Endothelial cell of umbilical vein (primary cell): ENCODE results near the gene TRAK1. TPM values are rescaled to one million over a fixed set of nuclear protein-coding genes. Genes with fewer than 3 reads are reported as not detected.

Source experiments
- BruUV-seq: library from RNA; stranded (reverse); fragments of 400-500 nt; replicated peaks from 2 replicates; lab custom pipeline; 2021; lab: Mats Ljungman, UMichigan
- CTCF ChIA-PET: fragments of 300-600, 350-600 bp; sonication (Branson Sonifier 250); formaldehyde crosslinking; loops from one replicate; lab custom pipeline; 2021; ENCODE audit warnings: antibody characterized with exemption, inconsistent platforms; lab: Charles Lee
- POLR2A ChIA-PET: fragments of 300-600, 350-600 bp; sonication (Branson Sonifier 250); formaldehyde crosslinking; loops from one replicate; lab custom pipeline; 2021; ENCODE audit warnings: antibody characterized with exemption, inconsistent platforms; lab: Charles Lee
- DNase-seq: peaks from one replicate; pipeline ENCODE4 v3.0.0-alpha.2; 2011; ENCODE audit warnings: low read depth, low spot score
- FAIRE-seq: peaks from 2 replicates; lab custom pipeline; 2011; peaks lifted over from hg19 to GRCh38; lab: Jason Lieb, UNC
- H2AFZ ChIP-seq: 2 replicates; pipeline ENCODE4 v1.6.0; 2012; ENCODE audit warnings: low read depth, low read length, control low read depth, inconsistent platforms
- H3K27ac ChIP-seq: 2 replicates; pipeline ENCODE4 v1.5.1; 2011; ENCODE audit warnings: low read depth, mild to moderate bottlenecking, control low read depth, low read length, moderate library complexity; ENCODE audit not compliant: insufficient read depth
- H3K27me3 ChIP-seq, 2 experiments: 2 replicates each; pipeline versions ENCODE4 v1.6.0 to v1.6.1; 2011; ENCODE audit warnings: low read length in 2 of 2, mixed read lengths in 1 of 2; ENCODE audit not compliant: control insufficient read depth in 2 of 2, insufficient read depth in 2 of 2
- H3K36me3 ChIP-seq, 2 experiments: 2 replicates in 1 of 2; 3 replicates in 1 of 2; pipeline ENCODE4 v1.5.1; 2011; ENCODE audit warnings: low read length in 2 of 2, mild to moderate bottlenecking in 1 of 2, moderate library complexity in 1 of 2; ENCODE audit not compliant: control insufficient read depth in 2 of 2, insufficient read depth in 2 of 2; ENCODE audit errors: extremely low read depth in 1 of 2
- H3K4me1 ChIP-seq: 3 replicates; pipeline ENCODE4 v1.5.1; 2011; ENCODE audit warnings: mild to moderate bottlenecking, low read length; ENCODE audit not compliant: control insufficient read depth, insufficient read depth; ENCODE audit errors: extremely low read depth
- H3K4me2 ChIP-seq: 2 replicates; pipeline ENCODE4 v1.6.1; 2011; ENCODE audit warnings: low read length, control low read depth, mixed read lengths; ENCODE audit not compliant: insufficient read depth
- H3K4me3 ChIP-seq, 3 experiments: fragments of 200-600 bp in 1 of 3; sonication (generic), shearing (Covaris generic) in 1 of 3; replicated peaks in 1 of 3; 2 replicates each; pipeline ENCODE4 v1.5.1; 2011 to 2016; ENCODE audit warnings: control low read depth in 3 of 3, low read length in 3 of 3, mild to moderate bottlenecking in 2 of 3, inconsistent platforms in 1 of 3, low read depth in 1 of 3, moderate library complexity in 1 of 3; ENCODE audit not compliant: insufficient read depth in 1 of 3
- H3K79me2 ChIP-seq: 2 replicates; pipeline ENCODE4 v1.6.0; 2012; ENCODE audit warnings: low read length, inconsistent platforms; ENCODE audit not compliant: control insufficient read depth, insufficient read depth
- H3K9ac ChIP-seq: replicated peaks from 2 replicates; pipeline ENCODE3; 2011; ENCODE audit warnings: low read length, control low read depth; ENCODE audit not compliant: insufficient read depth; ENCODE audit errors: extremely low read depth
- H3K9me1 ChIP-seq: replicated peaks from 3 replicates; pipeline ENCODE4 v1.6.0; 2011; ENCODE audit warnings: mild to moderate bottlenecking, low read length; ENCODE audit not compliant: control insufficient read depth, insufficient read depth; ENCODE audit errors: extremely low read depth
- H3K9me3 ChIP-seq: replicated peaks from 2 replicates; pipeline ENCODE4 v1.5.1; 2012; ENCODE audit warnings: low read length, inconsistent platforms; ENCODE audit not compliant: control insufficient read depth, insufficient read depth
- H4K20me1 ChIP-seq: replicated peaks from 2 replicates; pipeline ENCODE3; 2011; ENCODE audit warnings: mild to moderate bottlenecking, low read length; ENCODE audit not compliant: control insufficient read depth, insufficient read depth; ENCODE audit errors: extremely low read depth
- CTCF ChIP-seq, 2 donors: IDR thresholded peaks; 1 replicate in 1 of 2; 2 replicates in 1 of 2; pipeline ENCODE4 v1.5.1; 2011; ENCODE audit warnings: low read length in 2 of 2, mild to moderate bottlenecking in 2 of 2, moderate library complexity in 2 of 2, control low read depth in 1 of 2, inconsistent platforms in 1 of 2, low read depth in 1 of 2; ENCODE audit not compliant: insufficient read depth in 1 of 2; ENCODE audit errors: extremely low read depth in 1 of 2
- EZH2 ChIP-seq: IDR thresholded peaks from 2 replicates; pipeline ENCODE4 v1.6.1; 2012; ENCODE audit warnings: borderline replicate concordance, low read depth, mild to moderate bottlenecking, moderate library complexity, low read length, inconsistent platforms; ENCODE audit not compliant: severe bottlenecking
- FOS ChIP-seq: IDR thresholded peaks from 2 replicates; pipeline ENCODE4 v1.6.1; 2011; ENCODE audit warnings: mild to moderate bottlenecking, low read length, moderate library complexity, borderline replicate concordance; ENCODE audit not compliant: insufficient read depth
- GATA2 ChIP-seq: IDR thresholded peaks from 2 replicates; pipeline ENCODE4 v1.7.0; 2011; ENCODE audit warnings: low read depth, mild to moderate bottlenecking, moderate library complexity, mixed read lengths, low read length; ENCODE audit not compliant: insufficient read length, insufficient read depth
- JUN ChIP-seq: IDR thresholded peaks from 2 replicates; pipeline ENCODE4 v1.6.1; 2011; ENCODE audit warnings: borderline replicate concordance, low read depth; ENCODE audit not compliant: insufficient read length, insufficient read depth
- MAX ChIP-seq: IDR thresholded peaks from 2 replicates; pipeline ENCODE4 v1.6.1; 2011; ENCODE audit not compliant: insufficient read depth, insufficient read length
- MYC ChIP-seq: IDR thresholded peaks from one replicate; pipeline ENCODE4 v1.6.1; 2011; ENCODE audit warnings: mild to moderate bottlenecking, low read depth, low read length
- POLR2A ChIP-seq: IDR thresholded peaks from 2 replicates; pipeline ENCODE4 v1.6.1; 2012; ENCODE audit warnings: low read depth, mild to moderate bottlenecking, control low read depth, low read length
- POLR2AphosphoS5 ChIP-seq: IDR thresholded peaks from 2 replicates; pipeline ENCODE4 v1.6.1; 2012; ENCODE audit warnings: low read depth, mild to moderate bottlenecking, control low read depth, low read length, moderate library complexity; ENCODE audit not compliant: insufficient read depth
- dilution Hi-C: fragments of 300-500 bp; cut with MboI; formaldehyde crosslinking; loops from one replicate; pipeline ENCODE4 v1.15.0; 2019; ENCODE audit warnings: low sequenced_read_pairs; ENCODE audit not compliant: extremely low pct_ligation_motif_present
- intact Hi-C: fragments of 100-400 bp; cut with micrococcal nuclease; formaldehyde crosslinking; loops from one replicate; pipeline ENCODE4 v1.10.0; 2022
- polyA plus RNA-seq, 4 experiments: library from polyadenylated mRNA; depleted of rRNA in 3 of 4; stranded (reverse) in 3 of 4; unstranded in 1 of 4; fragments of >200 nt; gene quantifications; 2 replicates each; pipeline versions ENCODE4 v1.2.1 to v1.2.3, GENCODE V29; 2011 to 2012; ENCODE audit warnings: missing spikeins in 1 of 4
- total RNA-seq: library from RNA; stranded (reverse); gene quantifications from 2 replicates; pipeline ENCODE4 v1.2.3, GENCODE V29; 2021

The TRAK1 gene
- total and polyA plus RNA-seq, 2 donors (not counting 3 experiments of a cell fraction or from before 2014, with no cell fraction given): 38.5 to 59.6 TPM

DNA sequence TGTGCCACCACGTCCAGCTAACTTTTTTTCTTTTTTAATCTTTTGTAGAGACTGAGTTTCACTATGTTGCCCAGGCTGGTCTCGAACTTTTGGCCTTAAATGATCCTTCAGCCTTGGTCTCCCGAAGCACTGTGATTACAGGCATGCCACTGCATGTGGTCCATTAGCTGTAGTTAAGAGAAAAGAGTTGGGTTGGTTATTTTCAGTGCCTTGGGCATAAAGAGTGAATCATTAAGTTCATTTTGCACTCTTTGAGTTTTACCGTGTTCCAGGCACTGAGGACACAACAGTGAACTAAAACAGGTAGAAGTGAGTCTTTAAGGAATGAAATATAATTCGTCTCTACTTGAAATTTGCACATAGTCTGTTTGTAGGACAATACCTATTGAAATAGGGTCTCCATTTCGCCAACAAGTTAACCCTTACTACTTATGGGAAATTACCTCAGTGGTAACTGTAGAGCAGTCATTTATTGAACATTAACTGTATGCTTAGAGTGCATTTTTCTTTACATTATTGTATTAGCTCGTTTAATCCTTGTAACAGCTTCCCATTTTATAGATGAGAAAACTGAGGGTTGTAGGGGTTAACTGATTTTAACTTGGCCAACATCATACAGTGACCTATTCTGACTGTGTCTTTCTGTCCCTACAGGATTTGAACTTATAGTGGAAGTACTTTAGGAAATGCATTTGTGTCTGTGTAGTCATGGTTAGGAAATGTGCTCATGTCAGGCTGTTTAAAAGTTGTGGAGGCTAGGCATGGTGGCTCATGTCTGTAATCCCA is 22.7 kb upstream of the TRAK1 start:
- Histone ChIP-seq H3K4me1 (peaks cover 41% of the 10 kb centered on the region), H3K4me2 (no peak overlapping the region), H3K36me3 (no peaks in the 10 kb centered on the region), H3K9me3 (no peaks in the 10 kb centered on the region), H2AFZ (no peak overlapping the region), H4K20me1 (no peaks in the 10 kb centered on the region), H3K9me1 (no peaks in the 10 kb centered on the region), H3K27ac (no peak overlapping the region), H3K79me2 (peaks cover 36% of the 10 kb centered on the region), H3K4me3 (no peak overlapping the region), H3K9ac (no peak overlapping the region), H3K27me3 (no peaks in the 10 kb centered on the region)
- TF ChIP-seq JUN (no peak), POLR2A (no peak), GATA2 (no peak), POLR2AphosphoS5 (no peak), FOS (no peak), EZH2 (no peak), CTCF (IDR thresholded peaks at IDR 0.05; ENCODE audit: extremely low read depth in 1 of 2, insufficient read depth in 1 of 2, low read depth in 1 of 2, low read length in 2 of 2) (no peak), MYC (no peak), MAX (no peak)
- CTCF ChIA-PET: interaction anchor here (1.5 to 2.6 kb wide), 2 partner anchors 16 to 31 kb away, joined by 5 to 7 read pairs; no protein-coding TSS in a partner anchor
- intact Hi-C loops: no loop called here
- POLR2A ChIA-PET: no interaction called here
- no TSS peak for BruUV-seq
- FAIRE-seq (no peak), DNase-seq (no peak)
- dilution Hi-C loops: no loop called here
